Right kidney (tissue), 1 donor: ENCODE data around the gene ADGRG1.
"Not testable (repeated sequence)": the region's sequence is repeated elsewhere in the genome, so short reads cannot be mapped to it uniquely, and the experiment has no call there.

Experiments used
- DNase-seq: peaks from one replicate; pipeline ENCODE4 v3.0.0-alpha.2; 2016

The ADGRG1 gene

DNA sequence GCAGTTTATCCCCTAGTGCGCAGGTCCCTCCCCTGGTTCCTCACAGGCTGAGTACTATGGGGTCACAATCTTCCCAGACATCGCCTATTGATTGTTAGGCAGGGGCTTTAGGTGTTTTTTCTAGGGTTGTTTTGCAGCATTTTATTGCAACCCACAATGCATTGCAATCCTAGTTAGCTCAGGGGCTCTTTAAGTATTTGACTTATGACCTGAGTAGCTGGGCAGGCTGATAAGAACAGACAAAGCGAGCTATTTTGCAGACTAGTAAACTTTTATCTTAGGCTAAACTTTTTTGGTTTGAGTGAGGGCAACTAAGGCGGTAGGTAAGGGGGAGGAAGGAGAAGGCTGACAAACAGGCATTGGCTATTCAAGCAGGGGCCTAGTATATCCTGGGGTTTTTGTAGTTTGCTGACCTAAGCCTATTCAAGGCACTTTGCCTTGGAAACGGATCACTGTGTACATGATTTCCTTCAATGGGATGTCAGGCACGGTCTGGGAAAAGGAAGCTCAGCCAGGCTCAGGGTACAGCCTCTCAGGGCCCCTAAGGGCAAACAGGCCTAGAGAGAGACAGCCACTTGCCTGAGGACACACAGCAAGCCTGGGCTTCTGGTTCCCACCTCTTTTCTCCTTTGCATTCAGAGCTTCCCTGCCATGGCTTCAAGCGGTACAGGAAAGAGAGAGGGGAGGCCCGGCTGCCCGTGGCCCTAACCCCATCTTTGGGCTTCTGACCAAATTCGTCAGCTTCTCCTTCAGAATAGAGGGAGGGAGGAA is 72.5 kb downstream of the ADGRG1 start:
- peak; percentile 32 for DNase-seq

DNA sequence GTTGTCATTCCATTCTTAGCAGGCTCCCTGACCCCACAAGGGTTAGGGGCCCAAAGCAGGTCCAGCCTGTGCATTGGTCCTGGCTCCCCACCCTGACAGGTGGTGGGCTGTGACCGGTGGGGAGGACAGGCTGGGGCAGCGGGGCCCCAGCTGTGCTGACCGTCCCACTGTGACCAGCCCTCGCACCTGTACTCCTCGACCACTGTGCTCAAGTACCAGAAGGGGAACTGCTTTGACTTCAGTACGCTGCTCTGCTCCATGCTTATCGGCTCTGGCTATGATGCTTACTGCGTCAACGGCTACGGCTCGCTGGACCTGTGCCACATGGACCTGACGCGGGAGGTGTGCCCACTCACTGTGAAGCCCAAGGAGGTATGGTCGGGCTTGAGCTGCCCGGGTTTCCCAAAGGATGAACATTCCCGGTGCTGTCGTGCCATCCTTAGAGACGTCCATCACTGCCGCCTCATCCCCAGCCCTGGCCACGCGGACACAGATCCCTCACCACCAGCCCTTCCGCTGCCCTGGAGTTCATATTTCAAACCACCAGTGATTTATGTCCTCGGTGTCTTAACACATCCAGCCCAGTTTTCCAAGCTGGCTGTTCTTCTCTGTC is 73.4 kb downstream of the ADGRG1 start:
- peak; percentile 49 for DNase-seq

DNA sequence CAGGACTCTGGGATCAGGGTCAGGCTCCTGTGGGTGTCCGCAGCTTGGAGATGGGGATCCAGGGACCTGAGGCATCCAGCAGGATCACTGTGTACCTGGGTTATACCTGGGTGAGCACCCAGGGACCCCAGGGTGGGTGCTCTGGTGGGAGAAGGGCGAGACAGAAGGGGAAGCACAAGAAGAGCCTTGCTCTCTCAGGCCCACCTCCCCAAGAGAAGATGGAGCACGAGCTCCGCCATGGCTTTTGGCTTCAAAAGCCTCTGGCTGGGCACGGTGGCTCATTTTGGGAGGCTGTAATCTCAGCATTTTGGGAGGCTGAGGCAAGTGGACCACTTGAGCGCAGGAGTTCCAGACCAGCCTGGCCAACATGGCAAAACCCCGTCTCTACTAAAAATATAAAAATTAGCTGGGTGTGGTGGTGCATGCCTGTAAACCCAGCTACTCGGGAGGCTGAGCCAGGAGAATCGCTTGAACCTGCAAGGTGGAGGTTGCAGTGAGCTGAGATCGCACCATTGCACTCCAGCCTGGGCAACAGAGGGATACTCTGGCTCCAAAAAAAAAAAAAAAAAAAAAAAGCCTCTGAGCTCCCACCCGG is 75.1 kb downstream of the ADGRG1 start:
- no peak for DNase-seq

DNA sequence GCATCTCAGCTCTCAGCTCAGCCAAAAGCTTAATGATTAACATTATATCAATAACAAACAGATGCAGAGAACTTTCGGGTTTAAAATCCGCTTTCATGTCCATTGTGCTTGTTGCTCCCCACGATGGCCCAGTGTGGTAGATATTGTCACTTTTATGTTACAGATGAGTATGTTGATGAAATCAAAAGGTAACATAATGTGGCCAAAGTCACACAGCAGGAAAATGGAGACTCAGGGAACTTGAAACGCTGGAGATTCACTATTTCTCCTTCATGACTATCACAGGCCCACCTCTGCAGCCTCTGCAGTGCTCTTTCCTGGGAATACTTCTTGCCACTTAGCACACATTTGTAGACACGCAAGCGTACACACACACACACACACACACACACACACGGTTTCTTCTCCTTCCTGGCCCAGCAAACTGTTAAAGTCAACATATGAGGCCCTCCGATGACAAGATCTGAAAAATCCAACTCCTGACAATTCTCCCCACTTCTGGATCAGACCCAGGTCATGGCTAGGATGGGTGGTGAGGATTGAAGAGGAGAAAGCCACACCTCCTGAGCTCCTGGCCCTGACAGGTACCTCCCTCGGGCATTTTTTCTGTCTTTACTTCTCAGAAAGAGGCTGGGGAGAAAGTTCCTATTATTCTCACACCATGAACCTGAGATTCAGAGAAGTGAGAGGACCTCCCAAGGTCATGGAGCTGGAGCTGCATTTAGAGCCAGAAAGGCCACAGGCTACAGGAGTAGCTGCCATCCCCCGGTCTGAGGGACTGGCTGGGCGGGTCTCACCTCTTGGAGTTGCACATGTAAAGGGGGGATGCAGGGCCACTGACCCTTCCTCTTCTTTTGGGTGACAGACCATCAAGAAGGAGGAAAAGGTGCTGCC is 75.8 kb downstream of the ADGRG1 start:
- DNase-seq, result no peak

DNA sequence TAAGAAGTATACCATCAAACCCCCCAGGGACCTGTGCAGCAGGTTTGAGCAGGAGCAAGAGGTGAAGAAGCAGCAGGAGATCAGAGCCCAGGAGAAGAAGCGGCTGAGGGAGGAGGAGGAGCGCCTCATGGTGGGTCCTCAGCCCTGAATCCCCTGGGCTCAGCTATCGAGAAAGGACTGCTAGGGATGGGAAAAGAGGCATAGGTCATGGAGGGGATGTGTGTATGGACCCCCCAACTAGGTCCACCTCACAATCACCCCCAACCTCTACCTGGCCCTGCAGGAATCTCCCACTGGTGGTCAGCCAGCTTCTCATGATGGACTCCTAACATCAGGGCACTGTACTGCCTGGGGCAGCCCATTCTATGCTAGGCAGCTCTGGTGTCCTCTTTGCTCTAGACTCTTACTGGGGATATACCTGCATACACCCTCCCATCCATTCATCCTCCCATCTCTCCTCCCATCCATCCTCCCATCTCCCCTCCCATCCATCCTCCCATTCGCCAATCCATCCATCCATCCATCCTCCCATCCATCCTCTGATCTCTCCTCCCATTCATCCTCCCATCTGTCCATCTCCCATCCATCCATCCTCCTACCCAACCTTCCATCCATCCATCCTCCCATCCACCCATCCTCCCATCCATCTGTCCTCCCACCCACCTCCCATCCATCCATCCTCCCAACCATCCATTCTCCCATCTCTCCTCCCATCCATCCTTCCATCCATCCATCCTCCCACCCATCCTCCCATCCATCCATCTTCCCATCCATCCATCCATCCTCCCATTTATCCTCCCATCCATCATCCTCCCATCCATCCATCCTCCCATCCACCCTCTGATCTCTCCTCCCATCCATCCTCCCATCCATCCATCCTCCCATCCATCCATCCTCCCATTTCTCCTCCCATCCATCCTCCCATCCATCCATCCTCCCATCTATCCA is 76.7 kb downstream of the ADGRG1 start:
- no peak for DNase-seq

DNA sequence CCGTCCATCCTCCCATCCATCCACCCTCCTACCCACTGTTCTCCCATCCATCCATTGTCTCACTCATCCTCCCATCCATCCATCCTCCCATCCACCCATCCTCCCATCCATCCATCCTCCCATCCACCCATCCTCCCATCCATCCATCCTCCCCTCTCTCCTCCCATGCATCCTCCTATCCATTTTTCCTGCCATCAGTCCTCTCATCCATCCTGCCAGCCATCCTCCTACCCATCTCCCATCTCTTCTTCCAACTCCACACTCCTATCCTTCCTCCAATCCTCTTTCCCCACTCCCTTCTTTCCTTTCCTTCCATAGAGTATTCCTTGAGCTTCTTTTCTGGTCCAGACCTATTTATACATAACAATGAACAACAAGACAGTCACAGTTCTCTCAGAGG is 78.3 kb downstream of the ADGRG1 start:
- no peak for DNase-seq

DNA sequence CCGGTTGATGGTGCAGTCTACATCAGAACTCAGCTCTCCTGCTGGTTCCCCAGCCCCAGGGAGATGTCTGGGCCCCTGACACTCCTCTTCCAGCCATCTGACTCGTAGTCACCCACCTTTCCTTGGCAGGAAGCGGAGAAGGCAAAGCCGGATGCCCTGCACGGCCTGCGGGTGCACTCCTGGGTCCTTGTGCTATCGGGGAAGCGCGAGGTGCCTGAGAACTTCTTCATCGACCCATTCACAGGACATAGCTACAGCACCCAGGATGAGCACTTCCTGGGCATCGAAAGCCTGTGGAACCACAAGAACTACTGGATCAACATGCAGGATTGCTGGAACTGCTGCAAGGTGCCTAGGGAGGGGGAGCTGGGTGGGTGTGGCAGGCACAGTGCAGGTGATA is 78.9 kb downstream of the ADGRG1 start:
- DNase-seq, result no peak

DNA sequence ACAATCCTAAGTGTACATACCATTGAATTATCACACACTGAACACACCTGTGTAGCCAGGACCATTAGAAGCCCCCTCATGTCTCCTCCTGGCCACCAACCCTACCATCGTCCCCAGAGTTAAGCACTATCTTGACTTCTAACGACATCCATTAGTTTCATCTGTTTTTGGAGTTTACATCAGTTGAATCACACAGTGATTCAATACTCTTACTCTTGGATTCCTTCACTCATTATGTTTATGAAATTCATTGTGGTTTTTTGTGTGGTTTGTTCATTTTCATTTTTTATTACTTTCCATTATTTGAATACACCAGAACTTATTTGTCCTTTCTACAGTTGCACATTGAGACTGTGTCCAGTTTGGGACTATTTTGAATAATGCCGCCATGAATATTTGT is 79.7 kb downstream of the ADGRG1 start:
- DNase-seq, result no peak

DNA sequence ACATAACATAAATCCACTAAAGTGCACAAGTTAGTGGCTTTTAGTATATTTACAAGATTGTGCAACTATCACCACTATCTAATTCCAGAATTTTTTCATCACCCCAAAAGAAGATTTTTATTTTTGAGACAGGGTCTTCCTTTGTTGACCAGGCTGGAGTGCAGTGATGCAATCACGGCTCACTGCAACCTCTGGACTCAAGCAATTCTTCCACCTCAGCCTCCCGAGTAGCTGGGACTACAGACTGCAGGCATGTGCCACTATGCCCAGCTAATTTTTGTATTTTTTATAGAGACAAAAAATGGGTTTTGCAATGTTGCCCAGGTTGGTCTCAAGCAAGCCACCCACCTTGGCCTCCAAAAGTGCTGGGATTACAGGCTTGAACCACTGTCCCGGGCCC is 81.2 kb downstream of the ADGRG1 start:
- DNase-seq, result no peak

DNA sequence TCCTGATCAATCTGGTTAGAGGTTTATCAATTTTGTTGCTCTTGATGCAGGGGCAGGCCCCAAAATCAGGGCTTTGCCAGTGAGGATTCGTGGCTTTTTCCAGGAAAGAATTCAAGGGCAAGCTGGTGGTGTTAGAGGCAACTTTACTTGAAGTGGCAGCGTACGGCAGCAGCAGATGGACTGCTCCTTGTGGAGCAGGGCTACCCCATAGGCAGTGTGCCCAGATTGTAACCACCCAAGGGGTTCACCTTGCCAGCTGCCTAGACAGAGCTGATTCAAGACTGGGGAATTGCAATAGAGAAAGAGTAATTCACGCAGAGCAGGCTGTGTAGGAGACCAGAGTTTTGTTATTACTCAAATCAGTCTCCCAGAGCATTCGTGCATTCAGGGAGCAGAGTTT is 82.9 kb downstream of the ADGRG1 start:
- no peak for DNase-seq

DNA sequence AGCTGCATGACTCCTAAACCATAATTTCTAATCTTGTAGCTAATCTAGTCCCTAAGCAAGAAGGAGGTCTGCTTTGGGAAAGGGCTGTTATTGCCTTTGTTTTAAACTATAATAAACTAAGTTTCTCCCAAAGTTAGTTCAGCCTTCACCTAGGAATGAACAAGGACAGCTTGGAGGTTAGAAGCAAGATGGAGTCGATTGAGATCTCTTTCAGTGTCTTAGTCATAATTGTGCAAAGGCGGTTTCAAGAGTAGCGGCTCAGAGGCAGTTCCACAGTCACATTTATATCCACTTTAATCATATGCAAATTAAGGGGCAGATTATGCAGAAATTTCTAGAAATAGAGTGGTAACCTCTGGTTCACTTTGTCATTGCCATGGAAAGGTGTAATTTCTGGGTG is 83.6 kb downstream of the ADGRG1 start:
- DNase-seq, result no peak

DNA sequence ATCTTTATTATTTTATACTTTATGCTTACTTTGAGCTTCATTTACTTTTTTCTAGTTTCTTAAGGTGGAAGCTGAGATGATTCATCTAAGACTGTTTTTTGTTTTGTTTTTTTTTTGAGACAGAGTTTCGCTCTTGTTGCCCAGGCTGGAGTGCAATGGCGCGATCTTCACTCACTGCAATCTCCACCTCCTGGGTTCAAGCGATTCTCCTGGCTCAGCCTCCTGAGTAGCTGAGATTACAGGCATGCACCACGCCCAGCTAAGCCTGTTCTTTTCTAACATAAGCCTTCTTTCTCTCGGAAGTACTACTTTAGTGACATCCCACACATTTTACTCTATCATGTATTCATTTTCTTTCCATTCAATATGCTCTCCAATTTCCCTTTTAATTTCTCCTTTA is 84.1 kb downstream of the ADGRG1 start:
- not testable (repeated sequence) for DNase-seq

DNA sequence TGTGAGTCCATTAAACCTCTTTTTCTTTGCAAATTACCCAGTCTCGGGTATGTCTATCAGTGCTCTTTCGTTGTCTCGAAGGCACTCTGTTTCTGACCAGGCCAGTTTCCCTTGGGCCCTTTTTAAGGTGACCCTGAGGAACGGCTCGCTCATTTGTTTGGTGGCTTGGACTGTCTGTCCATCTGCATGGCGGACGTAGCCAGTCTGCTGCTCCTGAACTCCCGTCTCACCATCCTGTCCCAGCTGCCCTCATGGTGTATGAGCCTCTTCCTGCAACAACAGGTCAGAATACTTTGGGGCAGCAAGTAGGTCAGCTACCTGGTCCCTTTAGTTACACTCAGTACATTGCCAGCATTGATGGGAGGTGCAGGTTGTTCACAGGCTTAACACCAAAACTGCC is 85.2 kb downstream of the ADGRG1 start:
- DNase-seq, result no peak

DNA sequence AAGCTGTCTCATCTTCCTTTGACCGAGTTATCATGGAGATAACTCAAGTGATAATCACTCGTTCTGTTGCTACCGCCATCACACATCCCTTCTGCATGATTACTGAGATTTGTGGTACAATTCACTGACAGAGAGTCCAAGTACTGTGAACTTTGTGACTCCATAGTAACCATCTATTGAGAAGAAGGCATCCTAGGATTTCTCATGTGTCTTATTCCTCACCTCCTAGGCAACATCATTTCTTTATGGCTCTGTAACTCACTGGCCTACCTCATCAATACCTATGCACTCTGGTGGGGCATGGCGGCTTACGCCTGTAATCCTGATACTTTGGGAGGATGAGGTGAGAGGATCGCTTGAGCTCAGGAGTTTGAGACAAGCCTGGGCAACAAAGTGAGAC is 85.6 kb downstream of the ADGRG1 start:
- no peak for DNase-seq
